ENCODE results near the gene GFER.

The GFER gene

GRCh38 chr16:1990351-1991134 is 6.5 kb downstream of the GFER start:
- no peak for DNase-seq (ENCODE audit: low spot score)

GRCh38 chr16:1991135-1991551 is 7.2 kb downstream of the GFER start:
- peak; percentile 55 for DNase-seq (ENCODE audit: low spot score)

- DNase-seq (ENCODE audit: low spot score) = no peak
Observed at GRCh38 chr16:1991588-1991947, 7.6 kb downstream of the GFER start.

GRCh38 chr16:1991948-1992703 is 8.1 kb downstream of the GFER start:
- peak; percentile 98 for DNase-seq (ENCODE audit: low spot score)

- no peak for DNase-seq (ENCODE audit: low spot score)
Observed at GRCh38 chr16:1992704-1993317, 8.8 kb downstream of the GFER start.

- DNase-seq (ENCODE audit: low spot score) = no peak
Observed at GRCh38 chr16:1993731-1994131, 9.7 kb downstream of the GFER start.

GRCh38 chr16:1997494-1998359 is 13.7 kb downstream of the GFER start:
- no peak for DNase-seq (ENCODE audit: low spot score)

GRCh38 chr16:1998360-1998835 is 14.4 kb downstream of the GFER start:
- no peak for DNase-seq (ENCODE audit: low spot score)

GRCh38 chr16:1998852-1999801 is 15.1 kb downstream of the GFER start:
- no peak for DNase-seq (ENCODE audit: low spot score)

GRCh38 chr16:1999866-2000514 is 16.0 kb downstream of the GFER start:
- no peak for DNase-seq (ENCODE audit: low spot score)

- no peak for DNase-seq (ENCODE audit: low spot score)
Observed at GRCh38 chr16:2001035-2001434, 17.0 kb downstream of the GFER start.

- no peak for DNase-seq (ENCODE audit: low spot score)
Observed at GRCh38 chr16:2001456-2002355, 17.7 kb downstream of the GFER start.

- no peak for DNase-seq (ENCODE audit: low spot score)
Observed at GRCh38 chr16:2002406-2003230, 18.6 kb downstream of the GFER start.

- DNase-seq (ENCODE audit: low spot score) = no peak
Observed at GRCh38 chr16:2003231-2003826, 19.3 kb downstream of the GFER start.

- peak; percentile 84 for DNase-seq (ENCODE audit: low spot score)
Observed at GRCh38 chr16:2003827-2004641, 20.0 kb downstream of the GFER start.

GRCh38 chr16:2004795-2005517 is 21.0 kb downstream of the GFER start:
- no peak for DNase-seq (ENCODE audit: low spot score)
